GM21423 (cell line): ENCODE measurements around the gene HDAC10.
"Not testable (repeated sequence)": the region's sequence is repeated elsewhere in the genome, so short reads cannot be mapped to it uniquely, and the experiment has no call there.

ENCODE experiments used
- ATAC-seq: cut with Tn5 transposase; IDR thresholded peaks from one replicate; pipeline ENCODE4 v1.9.1; 2021; ENCODE audit warnings: mild to moderate bottlenecking, moderate library complexity; ENCODE audit not compliant: unreplicated experiment

Gene HDAC10

DNA sequence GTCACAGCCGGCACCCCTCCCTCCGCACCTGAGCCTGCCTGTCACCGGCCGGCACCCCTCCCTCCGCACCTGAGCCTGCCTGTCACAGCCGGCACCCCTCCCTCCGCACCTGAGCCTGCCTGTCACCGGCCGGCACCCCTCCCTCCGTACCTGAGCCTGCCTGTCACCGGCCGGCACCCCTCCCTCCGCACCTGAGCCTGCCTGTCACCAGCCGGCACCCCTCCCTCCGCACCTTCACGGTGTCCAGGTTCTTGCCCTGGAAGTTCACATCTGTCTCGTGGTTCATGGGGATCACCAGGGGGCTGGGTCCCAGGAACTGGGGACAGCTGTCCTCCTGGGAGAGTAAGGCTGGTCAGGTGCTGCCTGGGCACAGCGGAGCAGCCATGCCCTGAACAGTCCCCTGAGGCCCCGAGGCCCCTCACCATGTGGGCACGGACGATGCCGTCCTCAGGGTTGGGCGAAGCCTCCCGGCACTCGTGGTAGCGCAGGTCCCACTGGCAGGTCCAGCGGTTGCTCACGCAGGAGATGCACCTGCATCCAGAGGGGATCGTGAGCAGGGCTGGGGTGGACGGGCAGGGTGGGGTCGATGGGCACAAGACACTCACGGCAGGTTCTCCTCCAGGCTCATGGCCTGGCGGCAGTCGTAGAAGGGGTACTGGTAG is 34.6 kb upstream of the HDAC10 start:
- no peak for ATAC-seq

DNA sequence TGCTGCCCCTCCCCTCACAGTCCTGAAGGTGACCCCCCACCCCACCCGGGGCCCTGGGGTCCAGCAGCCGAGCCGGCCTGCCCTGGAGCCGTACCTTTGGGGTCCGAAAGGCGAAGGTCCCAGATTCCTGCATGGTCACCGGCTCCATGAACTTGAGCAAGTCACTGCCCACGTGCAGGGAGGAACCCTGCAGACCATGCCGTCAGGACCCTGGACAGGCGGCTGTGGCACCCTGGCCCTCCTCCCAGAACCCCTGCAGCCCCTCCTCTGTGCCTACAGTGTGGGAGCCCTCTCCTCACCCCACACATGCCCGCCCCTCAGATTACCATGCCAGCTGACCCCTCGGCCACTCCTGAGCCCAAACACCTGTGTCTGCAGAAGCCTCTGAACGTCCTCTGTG is 33.4 kb upstream of the HDAC10 start:
- ATAC-seq = no peak

DNA sequence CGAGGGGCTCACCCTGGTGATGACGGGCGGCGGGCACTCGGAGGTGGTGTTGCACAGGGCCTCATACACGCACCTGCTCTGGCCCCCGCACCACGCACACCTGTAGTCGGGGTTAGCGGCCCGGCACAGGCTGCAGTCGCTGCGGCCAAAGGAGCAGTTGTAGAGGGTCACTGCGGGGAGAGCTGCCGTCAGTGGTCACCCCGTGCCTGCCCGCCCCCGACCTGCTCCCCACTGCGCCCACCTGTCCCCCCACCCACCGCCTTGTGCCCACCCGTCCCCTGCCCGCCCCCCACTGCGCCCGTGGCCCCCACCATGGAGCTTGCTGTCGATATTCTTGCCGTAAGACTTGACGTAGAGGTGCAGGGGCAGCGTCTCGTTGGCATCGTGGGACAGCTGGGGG is 32.8 kb upstream of the HDAC10 start:
- no peak for ATAC-seq

- no peak for ATAC-seq
These were observed 31.5 kb upstream of the HDAC10 start for GRCh38 chr22:50282361-50283155.

- no peak for ATAC-seq
These were observed 30.9 kb upstream of the HDAC10 start for GRCh38 chr22:50281957-50282356.

DNA sequence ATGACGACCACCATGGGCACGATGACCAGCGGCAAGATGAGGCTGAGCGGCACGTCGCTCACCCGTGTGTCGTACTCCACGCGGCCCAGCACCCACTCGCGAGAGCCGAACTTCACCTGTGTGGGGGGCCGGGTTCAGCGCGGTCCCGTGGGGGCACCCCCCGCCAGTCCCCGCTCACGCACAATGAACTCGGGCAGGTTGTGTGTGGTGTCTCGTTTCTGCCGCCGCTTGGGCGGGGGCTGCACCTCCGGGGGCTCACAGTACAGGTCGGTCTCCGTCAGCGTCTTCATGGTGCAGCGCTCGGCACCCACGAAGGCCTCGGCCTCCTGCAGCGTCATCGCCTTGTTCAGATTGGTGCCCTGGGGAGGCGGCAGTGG is 30.3 kb upstream of the HDAC10 start:
- no peak for ATAC-seq

DNA sequence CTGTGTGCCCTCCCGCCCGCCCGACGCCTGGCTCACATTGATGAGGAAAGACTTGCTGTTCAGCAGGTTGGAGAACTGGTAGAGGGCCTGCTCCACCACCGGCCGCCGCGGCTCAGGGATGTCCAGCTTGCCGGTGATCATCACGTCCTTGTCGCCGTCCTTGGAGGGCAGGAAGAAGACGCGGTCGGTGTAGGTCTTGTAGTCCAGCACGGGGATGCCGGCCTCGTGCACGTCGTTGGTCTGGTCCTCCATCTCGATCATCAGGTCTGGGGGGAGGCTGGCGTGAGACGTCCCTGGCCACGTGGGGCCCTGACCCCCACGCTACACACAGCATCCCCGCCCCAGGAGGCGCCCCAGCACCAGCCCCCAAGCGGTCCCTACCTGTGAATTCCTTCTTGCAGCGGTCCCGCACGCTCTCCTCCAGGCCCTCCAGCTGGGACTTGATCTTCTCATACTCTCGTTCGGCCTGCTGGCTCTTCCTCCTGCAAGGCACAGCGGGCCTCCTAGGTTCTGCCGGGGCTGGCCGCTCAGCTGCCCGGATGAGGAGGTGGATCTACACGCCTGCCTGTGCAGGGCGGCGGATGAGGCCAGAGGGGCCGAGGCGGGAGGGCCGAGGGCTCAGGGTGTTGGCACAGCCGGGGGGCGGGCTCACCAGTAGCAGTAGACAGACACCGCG is 29.8 kb upstream of the HDAC10 start:
- ATAC-seq = no peak

- ATAC-seq = no peak
These were observed 29.1 kb upstream of the HDAC10 start for GRCh38 chr22:50280022-50280707.

GRCh38 chr22:50278956-50279619 is 28.0 kb upstream of the HDAC10 start:
- no peak for ATAC-seq

DNA sequence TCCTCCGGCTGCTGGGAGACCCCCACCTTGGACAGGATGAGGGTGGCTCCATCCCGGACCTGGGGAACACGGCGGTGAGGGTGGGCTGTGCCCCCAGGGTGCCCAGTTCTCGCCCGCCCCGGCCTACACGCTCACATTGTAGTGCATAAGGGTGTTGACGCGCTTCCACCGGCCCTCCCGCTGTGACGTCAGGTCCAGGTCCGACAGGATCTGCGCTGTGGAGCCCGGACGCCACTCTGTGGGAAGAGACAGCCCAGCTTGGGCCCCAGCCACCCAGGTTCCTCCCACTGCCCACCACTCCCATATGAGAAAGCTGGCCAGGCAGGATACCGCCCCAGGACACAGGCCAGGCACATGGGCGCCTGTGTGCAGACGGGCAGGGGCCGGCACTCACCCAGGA is 27.4 kb upstream of the HDAC10 start:
- ATAC-seq = no peak

DNA sequence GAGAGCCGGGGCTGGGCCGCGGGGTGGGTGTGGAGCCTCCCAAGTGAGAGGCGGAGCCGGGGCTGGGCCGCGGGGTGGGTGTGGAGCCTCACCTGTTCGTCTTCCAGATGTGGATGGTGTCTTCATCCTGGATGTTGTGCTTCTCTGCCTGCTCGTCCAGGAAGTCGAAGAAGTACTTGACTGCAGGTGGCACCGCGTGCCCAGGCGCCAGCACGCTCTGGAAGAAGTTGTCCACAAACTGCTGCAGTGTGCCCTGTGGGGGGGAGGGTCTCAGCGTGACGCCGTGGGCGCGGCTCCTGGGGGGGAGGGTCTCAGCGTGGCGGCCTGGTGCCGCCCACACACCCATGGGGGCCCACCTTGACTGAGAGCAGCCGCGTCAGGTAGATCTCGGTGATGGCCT is 26.7 kb upstream of the HDAC10 start:
- no peak for ATAC-seq

DNA sequence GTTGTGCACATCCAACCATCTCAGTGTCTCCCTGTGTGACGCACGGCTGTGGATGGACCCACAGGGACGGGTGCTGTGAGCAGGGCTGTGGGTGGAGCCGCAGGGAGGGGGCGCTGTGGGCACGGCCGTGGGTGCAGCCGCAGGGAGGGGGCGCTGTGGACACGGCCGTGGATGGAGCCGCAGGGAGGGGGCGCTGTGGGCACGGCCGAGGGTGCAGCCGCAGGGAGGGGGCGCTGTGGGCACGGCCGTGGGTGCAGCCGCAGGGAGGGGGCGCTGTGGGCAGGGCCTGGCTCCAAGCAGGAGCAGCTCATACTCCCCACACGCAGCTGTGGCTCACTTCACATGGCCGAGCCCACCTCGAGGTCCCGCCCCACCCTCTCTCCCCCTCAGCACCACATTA is 25.1 kb upstream of the HDAC10 start:
- peak; percentile 42 for ATAC-seq

DNA sequence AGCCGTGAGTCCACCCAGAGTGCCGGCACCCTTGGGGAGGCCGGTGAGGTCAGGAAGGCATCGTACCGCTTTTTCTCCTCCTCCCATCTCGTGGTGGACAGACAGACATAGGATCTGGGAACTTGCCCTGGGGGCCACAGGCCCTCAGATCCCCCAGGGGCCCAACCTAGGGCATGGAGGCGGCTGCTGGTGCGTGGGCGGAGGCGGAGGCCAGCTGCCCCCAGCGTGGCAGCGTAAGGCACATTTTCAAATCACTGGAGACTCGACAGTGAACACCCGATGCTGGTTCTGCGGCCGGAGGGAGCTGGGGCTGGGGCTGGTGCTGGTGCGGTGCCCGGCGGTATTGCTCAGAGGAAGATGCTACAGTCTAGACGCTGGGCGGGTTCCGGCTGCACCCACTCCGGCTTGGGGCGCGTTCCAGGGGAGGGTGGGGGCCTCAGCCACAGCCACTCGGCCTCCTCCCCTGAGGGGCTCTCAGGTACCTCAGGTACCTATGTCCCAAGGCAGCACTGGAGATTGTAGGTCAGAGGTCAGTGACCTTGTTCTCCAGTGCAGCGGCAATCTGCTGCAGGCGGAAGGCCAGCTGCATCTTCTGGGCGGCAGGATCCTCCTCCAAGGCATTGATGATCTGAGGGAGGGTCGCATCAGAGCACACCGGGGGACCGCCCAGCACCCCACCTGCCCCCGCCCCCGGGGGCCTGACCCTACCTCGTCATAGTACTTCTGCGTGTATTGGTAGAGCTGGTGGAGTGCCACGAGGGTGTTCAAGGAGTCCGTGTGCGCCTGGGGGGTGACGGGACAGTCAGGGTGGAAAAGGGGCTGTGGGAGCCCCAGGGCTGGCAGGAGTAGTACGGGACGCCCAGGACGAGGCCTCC is 24.4 kb upstream of the HDAC10 start:
- no peak for ATAC-seq

DNA sequence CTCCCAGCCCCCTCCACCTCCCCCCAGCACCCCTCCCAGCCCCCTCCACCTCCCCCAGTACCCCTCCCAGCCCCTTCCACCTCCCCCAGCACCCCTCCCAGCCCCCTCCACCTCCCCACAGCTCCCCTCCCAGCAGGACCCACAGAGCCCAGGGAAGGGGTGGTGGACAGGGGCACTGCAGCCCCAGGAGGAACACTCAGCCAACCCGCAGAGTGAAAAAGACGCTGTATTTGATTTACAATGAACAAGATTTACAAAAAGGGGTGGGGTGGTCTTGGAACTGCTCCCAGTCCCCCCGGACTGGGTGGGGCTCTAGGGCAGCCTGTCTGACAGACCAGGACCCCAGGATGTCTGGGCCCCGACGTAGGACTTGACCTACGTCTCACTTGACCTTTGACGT is 23.7 kb upstream of the HDAC10 start:
- no peak for ATAC-seq

DNA sequence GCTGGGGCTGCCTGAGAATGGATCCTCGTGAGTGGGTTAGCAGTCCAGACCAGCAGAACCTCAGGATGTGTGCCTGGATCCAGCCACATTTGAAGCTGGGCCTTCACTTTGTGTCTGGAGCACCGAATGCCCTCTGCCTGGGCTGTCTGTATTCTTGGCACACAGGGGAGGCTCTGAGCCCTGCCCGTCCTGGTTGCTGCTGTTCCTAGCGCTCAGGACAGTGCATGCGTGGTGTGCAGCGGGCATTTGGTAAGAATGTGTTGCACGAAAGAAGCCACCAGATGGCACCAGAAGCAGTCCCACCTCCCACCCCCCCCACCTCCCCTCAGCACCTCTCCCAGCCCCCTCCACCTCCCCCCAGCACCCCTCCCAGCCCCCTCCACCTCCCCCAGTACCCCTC is 23.2 kb upstream of the HDAC10 start:
- no peak for ATAC-seq

DNA sequence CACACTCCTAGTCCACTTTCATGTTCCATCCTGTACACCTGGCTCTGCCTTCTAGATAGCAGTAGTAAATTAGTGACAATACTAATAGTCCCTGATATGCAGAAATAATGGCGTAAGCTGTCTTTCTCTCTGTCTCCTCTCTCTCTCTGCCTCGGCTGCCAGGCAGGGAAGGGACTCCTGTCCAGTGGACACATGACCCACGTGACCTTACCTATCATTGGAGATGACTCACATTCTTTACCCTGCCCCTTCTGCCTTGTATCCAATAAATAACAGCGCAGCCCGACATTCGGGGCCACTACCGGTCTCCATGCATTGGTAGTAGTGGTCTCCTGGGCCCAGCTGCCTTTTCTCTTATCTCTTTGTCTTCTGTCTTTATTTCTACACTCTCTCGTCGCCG is 22.7 kb upstream of the HDAC10 start:
- ATAC-seq = not testable (repeated sequence)

- ATAC-seq = not testable (repeated sequence)
These were observed 22.3 kb upstream of the HDAC10 start for GRCh38 chr22:50273352-50273751.

GRCh38 chr22:50272044-50272802 is 21.2 kb upstream of the HDAC10 start:
- no peak for ATAC-seq

DNA sequence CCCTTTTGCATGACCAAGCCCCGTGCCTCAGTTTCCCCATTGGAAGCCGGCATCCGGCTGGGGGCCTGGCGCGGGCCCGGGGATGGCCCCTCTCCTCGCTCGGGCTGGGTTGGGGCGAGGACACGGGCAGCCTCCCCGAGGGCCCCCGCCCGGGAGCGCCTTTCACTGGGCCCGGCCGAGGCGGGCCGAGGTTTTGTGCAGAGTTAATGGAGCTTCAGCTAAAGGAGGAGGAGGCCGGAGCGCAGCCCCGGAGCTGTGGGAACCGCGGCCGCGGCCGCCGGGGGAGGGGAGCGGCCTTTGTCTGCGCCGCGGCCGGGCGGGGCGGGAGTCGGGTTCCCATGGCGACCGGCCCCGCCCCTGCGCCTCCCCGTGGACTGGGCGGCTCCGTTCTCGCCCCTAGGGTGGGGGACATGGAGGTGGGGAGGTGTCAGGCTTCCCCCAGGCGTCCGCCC is 20.5 kb upstream of the HDAC10 start:
- ATAC-seq = no peak
